ENCODE measurements around the gene NBPF3.

NBPF3 gene

DNA sequence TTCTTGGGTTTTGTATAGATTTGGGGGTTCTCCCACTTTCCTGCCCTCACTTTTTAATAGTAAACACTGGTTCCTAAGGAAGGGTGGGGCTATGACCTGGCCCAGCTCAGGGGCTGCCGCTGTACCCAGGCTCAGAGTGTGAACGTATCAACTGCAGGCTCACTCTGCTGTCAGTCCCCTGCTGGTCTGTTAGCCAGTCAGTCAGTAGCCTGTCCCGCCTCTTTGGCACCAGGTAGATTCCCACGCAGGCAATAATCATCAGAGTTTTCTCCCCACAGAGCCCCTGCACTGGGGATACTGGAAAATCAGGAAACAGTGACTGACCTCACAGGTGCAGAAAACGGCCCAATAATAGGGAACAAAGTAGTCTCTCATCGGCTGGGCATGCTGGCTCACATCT, 54.3 kb downstream of the NBPF3 start:
- no peak for DNase-seq (ENCODE audit: low spot score)

- no peak for DNase-seq (ENCODE audit: low spot score)
Measured at GRCh38 chr1:21495225-21495820, 55.4 kb downstream of the NBPF3 start.

GRCh38 chr1:21496063-21496462, 56.1 kb downstream of the NBPF3 start:
- no peak for DNase-seq (ENCODE audit: low spot score)

- no peak for DNase-seq (ENCODE audit: low spot score)
Measured at GRCh38 chr1:21496886-21497285, 56.9 kb downstream of the NBPF3 start.

GRCh38 chr1:21497466-21498061, 57.6 kb downstream of the NBPF3 start:
- DNase-seq (ENCODE audit: low spot score) = no peak

DNA sequence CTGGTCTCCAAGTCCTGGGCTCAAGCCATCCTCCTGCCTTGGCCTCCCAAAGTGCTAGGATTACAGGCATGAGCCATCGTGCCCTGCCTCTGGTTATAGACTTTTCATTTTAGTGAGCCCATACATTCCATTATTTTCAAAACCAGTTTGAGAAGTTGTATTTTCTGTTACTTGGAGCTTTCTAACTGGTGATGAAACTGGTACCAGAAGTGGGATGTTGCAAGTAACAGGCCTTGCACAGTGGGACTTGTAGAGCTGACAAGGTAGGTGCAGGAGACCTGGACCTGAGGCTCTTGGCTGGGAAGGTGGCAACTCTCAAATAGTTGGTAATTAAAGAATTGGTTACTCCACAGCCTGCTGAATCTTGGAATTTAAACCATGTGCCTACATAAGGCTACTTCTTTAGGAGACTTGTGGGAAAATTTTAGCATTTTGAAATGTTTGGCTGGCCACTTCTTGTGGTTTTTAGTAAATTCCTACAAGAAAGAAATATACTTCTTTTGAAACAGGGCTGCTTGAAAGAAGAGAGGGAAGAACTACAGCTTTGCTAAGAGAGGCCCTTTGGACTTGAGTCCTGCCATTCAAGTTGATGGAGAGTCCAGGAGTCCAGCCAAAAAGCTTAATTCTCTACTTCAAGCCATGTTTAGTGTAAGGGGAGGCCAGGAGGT, 59.5 kb downstream of the NBPF3 start:
- DNase-seq (ENCODE audit: low spot score) = no peak

GRCh38 chr1:21503706-21504377, 63.9 kb downstream of the NBPF3 start:
- no peak for DNase-seq (ENCODE audit: low spot score)

DNA sequence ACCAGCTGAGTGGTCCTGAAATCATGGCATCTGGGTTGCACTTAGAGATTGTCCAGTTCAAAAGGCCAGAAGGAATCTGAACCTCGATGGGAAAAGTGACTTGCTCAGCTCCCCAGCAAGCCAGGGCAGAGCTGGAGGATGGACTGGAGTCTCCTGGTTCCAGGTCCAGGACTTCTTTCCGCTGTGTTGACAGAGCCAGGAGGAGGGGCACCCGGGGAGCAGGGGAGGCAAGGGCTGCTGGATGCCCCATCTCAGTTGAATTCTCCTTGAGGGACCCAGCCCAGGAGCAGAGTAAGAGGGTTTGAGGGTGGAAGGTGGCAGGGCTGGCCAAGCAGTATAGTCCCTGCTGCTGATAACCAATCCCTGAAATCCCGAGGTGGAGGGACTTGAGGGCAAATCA, 66.9 kb downstream of the NBPF3 start:
- no peak for DNase-seq (ENCODE audit: low spot score)

- no peak for DNase-seq (ENCODE audit: low spot score)
Measured at GRCh38 chr1:21507511-21508270, 67.8 kb downstream of the NBPF3 start.

DNA sequence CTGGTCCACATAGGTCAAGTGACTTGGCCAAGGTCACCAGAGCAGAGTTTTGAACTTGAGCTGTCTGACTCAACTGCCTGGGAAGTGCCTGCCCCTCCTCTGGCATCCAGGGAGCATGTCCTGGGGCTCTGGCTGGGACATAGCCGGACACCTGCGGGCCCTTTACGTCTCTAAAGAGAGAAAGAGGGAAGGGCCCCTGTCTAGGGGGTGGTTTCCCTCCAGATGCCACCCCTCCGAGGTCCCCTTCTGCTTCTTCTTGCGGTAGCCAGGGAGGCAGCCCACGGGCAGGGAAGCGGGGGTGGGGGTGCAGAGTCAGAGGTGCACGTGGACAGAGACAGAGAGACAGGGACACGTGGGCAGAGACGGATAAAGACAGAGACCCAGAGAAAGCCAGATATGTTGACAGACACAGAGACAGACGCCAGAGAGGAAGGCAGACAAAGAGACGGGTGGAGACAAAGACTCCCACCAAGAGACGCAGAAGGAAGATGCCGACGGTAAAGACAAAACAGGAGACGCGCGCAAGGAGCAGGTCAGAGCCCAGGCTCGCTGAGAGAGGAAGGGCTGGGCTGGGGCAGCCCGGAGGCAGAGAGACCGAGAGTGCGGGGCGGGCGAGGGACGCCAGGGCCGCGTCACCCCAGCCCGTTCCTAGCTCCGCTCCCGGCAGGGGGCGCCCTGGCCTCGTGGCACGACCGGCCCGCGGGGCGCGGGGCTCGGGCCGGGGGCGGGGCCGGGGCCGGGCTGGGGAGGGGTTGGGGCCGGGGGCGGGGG, 68.8 kb downstream of the NBPF3 start:
- DNase-seq (ENCODE audit: low spot score) = peak; percentile 28

- DNase-seq (ENCODE audit: low spot score) = no peak
Measured at GRCh38 chr1:21509351-21510112, 69.6 kb downstream of the NBPF3 start, which contains the start of gene ALPL. ALPL (plus strand) TSS chr1:21509423; CDS start chr1:21554082, 44,659 bp downstream.

- no peak for DNase-seq (ENCODE audit: low spot score)
Measured at GRCh38 chr1:21510113-21510493, 70.2 kb downstream of the NBPF3 start.

- DNase-seq (ENCODE audit: low spot score) = no peak
Measured at GRCh38 chr1:21510885-21511578, 71.1 kb downstream of the NBPF3 start.

DNA sequence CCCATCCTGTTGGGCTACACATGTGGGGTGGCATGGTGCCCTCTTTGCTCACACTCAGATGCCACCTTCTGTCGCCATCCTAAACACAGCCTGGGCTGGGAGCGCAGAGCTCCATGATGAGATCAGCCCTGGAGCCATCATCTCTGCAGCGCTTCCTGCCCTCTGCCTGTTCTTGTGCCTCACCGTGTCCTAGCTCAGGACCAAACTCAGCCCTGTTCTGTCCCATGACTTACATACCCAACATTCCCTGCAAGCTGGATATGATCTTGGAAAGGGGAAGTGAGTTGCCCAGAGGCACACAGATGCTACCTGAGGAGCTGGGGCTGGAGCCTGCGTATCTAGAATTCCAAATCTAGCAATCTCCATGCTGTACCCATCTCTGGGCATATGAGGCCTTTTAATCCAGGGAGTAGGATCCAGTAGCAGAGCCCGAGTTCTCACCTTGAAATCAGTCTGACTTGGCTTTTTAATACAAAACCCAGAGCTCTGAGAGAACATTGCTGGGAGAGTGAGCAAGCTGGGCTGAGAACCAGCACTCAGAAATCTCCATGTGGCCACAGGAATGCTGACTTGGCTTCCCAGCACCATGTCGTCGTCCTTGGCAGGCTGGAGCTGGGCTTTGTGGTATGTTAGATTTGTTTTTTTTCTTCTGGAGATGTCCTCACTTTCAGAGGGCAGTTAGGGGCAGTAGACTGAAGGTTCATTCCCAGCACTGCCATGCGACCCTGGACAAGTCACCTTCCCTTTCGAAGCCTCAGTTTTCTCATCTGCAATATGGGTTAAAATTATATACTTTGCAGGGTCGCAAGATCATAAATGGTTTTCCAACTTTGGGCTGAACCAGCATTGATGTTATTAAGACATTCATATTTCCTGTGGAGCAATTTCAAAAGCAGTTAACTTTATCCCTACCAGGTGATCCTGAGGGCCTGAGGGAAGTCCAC, 71.9 kb downstream of the NBPF3 start:
- no peak for DNase-seq (ENCODE audit: low spot score)

DNA sequence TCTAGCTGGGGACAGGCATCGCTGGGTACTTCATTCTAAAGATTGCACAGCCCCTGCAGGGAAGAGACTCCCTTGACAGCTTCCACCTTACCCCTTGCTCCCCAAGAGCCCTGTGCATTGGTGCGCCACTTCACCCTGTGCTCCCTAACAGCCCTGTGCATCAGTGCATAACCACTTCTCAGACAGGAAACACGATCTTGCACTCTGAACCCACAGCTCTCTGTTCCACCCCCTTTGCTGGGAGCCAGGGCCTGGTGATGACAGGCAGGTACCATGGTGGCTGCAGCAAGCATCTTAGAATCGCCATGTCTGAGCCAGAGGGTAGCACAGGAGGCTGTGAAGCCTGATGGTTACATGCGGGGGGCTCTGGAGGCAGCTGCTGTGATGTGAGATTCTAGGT, 74.3 kb downstream of the NBPF3 start:
- DNase-seq (ENCODE audit: low spot score) = no peak

DNA sequence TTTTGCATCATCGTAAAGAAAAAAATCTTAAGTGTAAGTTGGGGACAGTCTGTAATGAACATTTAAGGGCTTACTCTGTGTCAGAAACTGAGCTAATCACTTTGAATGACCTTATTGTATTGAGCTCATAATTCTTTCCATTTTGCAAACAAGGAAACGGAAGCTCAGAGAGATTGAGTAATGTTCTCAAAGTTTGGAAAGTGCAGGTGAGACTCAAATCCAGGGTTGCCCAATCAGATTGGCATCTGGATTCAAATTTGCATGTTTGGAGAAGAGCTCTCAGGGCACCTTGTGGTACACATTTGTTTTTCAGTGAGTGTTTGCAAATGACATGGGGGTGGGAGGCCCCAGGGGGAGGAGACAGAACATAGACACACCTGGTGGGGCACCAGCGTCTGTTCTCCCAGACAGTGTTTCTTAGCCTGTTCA, 77.2 kb downstream of the NBPF3 start:
- DNase-seq (ENCODE audit: low spot score) = no peak

DNA sequence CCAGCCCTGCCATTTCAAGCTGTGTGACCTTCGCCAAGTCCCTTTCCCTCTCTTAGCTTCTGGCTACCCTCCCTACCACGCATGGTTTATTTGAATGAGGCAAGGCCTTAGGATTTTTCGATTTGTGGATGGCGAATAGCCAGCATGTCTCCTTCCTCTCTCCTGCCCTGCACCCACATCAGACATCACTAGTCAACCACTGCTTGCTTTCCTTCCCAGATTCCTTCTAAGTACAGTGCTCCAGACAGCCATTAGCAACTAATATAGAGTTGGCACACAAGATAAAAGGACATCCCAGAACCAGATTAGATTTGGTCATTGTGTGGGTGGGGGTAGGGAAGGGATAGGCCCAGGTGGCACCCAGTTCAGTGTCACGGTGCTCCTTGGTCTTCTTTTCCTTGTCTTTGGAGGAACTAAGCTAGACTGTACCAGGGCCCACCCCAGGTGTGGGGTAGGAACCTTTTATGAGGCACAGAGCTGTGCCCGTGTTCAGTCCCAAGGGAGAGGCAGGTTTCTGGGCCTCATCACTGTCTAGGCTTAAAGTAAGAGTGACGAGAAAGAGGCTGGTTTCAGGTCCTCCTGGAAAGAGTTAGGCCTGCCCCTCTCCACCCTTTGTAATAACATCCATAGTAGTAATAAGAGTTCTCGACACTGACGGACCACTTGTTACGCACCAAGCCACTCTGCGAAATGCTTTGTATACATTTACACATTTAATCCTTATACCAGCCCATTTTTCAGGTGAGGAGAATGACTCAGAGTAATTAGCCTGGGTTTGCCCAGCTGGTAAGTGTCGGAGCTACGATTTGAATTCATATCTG, 77.9 kb downstream of the NBPF3 start:
- DNase-seq (ENCODE audit: low spot score) = no peak

All from CD4-positive, alpha-beta T cell treated with Interleukin-15 for 4 hours (primary cell).